HG02678 (cell line): ENCODE data around the gene MGAT5.
A peak's percentile ranks its signal among the peaks of the same experiment; 100 is the strongest.
"Not testable (repeated sequence)": the region's sequence is repeated elsewhere in the genome, so short reads cannot be mapped to it uniquely, and the experiment has no call there.

Experiments used
- ATAC-seq: cut with Tn5 transposase; IDR thresholded peaks from one replicate; pipeline ENCODE4 v1.9.1; 2021; ENCODE audit warnings: mild to moderate bottlenecking, moderate library complexity; ENCODE audit not compliant: unreplicated experiment

The MGAT5 gene

DNA sequence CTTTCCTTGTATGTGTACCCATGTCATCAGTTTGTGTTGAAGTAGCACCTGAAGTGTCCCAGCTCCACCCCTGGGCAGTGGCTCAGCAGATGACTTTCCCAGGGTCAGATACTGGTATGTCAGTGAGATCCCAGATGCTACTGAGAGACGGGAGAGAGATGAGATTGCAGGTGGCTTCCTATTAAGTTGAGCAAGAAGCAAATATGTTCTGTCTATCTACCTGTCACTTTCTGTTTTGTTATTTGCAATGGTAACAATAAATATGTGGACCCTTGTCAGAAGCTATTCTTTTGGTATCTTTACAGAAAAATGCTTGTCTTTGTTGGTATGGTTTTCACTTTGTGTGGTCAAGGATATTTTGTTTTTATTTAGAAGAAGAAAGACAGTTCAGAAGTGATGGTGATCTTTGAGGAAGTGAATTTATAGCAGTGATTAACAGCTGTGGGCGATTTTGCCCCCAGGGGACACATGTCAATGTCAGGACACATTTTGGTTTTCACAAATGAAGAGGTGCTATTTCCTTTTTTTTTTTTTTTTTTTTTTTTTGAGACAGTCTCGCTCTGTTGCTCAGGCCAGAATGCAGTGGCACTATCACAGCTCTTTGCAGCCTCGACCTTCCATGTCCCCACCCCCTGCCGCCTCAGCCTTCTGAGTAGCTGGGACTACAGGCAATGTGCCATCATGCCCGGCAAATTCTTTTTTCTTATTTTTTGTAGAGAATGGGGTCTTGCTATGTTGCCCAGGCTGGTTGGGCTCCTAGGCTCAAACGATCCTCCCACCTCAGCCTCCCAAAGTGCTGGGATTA, 21.4 kb downstream of the MGAT5 start:
- ATAC-seq = peak; percentile 74

DNA sequence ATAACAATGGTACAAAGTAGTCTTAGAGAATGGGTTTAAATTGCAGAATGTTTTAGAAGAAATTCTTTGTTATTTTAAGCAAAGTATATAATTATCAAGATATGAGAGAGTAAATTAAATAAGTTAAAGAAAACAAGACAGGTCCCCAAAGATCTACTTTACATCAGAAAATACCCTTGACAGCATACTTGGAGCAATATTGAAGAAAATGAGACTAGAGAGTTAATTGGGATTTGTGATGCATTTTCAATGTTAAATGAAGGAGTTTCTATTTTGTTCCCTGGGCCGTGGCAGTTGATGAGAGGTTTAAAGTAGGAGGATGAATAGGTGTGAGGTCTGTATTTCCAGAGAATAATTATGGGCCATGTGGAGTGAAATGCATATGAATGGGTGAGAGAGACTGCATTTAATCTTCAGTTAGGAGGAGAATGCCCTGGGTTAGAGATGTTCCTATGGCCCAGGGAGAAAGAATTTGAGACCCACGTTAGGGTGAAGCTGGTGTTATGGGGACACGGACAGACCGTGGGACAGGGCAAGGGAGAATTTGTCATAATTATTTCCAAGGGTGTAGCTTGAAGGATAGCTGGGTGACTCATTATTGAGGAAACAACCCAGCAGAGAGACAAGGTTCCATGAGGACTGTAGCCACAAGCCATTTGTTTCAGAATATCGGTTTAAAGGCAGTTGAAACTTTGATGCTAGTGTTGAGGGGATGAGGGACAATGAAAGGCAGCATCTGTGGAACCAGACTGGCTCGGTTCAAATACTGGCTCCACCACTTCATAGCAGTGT, 22.7 kb downstream of the MGAT5 start:
- ATAC-seq = no peak

DNA sequence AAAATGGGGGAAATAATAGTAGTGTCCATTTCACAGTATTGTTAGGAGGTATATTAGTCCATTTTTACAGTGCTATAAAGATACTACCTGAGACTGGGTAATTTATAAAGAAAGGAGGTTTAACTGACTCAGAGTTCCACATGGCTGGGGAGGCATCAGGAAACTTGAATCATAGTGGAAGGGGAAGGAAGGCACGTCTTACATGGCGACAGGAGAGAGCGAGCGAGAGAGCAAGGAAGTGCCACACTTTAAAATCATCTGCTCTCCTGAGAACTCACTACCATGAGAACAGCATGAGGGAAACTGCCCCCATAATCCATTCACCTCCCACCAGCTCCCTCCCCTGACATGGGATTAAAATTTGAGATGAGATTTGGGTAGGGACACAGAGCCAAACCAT, 23.4 kb downstream of the MGAT5 start:
- ATAC-seq = no peak

DNA sequence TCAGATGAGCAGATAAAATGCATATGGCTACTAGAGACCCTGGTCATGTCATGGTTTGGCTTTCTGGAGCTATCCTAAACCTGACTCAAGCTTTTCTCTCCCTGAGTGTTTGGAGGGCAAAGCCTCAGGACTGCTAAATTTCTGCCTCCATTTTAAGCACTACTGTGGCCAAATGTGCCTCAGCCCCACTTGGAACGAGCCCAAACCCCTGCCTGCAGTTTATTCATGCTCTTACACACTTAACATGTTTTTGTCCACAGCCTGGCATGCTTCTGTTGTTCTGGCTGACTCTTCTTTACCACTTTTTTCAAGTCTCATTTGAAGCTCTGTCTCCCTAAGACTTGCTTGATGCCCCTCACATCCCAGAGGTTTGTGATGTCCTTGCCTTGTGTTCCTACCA, 24.7 kb downstream of the MGAT5 start:
- no peak for ATAC-seq

DNA sequence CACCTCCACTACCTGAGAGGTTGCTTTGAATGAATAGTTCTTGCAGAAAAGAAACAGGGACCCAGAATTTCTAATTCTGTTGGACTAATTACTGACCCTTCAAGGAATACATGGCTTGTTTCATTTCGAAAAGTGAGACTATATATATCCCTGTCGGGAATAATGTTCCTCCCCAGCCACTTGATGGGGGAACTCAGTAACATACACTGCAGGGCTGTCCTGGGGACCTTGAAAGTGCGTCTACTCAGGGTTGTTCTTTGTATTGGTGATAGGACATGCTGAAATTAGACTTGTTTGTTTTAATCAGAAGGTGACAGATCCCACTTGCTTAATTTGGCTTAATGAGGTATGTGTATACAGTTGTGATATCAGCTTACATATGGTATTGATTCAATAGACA, 25.5 kb downstream of the MGAT5 start:
- no peak for ATAC-seq

DNA sequence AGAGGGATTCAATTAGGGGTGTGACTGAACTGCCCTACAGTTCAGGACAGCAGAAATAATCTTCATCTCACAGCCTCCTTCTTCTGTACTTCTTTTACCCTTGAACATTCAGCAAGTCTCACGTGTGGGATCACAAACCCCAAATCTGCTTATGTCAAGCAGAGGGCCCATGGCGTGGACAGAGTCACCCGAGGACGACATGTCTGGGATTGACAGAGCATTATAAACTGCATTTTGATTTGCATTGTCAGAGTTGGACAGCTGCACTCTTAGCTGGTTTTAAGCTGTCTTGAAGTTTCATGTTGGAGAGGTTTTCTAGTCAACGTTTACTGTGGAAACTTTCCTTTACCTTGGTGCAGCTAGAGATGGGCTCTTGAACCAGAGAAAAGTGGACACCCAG, 26.4 kb downstream of the MGAT5 start:
- ATAC-seq = no peak

DNA sequence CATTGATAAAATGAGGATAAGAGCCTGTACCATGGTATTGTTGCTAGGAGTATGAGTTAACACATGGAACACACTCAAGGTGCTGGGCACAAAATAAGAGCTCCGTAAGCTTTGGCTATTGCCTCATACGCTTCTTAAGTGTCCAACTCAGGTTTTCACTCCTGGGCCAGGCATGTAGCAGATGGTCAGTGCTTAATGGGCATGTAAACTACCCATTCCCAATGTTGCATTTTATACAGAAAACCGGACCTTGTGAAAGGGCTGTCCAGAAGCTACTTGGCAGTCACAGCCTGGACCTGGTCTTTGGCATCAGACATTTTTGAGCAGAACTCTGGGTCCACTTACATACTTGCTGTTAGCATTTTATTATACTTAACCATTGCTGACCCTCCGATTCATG, 26.9 kb downstream of the MGAT5 start:
- no peak for ATAC-seq

DNA sequence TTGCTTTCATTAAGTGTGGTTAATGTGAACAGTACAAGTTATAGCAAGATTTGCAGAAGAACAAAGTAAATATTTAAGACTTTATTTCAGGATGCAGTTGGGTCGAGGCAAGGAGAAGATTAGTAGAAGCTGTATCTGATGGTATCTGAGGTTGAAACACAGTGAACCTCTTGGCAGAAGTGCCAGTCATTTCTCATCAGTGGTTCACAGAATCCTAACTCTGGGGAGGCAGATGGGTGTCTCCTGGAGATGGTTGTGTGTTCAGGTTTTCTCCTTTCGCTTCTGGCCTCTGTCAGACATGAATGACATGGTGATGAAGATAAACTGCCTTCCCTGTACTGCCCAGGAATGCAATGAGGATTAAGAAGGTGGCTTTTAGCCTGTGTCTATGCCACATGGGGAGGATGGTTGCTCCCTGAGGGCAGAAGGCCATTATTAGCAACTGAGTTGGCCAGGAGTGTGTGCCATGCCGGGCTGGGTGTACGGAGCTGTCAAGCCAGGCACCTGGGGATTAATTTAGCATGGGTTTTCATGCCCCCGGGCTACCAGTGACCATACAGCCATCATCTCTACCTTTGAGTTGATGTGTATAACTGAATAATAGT, 28.0 kb downstream of the MGAT5 start:
- ATAC-seq = no peak

DNA sequence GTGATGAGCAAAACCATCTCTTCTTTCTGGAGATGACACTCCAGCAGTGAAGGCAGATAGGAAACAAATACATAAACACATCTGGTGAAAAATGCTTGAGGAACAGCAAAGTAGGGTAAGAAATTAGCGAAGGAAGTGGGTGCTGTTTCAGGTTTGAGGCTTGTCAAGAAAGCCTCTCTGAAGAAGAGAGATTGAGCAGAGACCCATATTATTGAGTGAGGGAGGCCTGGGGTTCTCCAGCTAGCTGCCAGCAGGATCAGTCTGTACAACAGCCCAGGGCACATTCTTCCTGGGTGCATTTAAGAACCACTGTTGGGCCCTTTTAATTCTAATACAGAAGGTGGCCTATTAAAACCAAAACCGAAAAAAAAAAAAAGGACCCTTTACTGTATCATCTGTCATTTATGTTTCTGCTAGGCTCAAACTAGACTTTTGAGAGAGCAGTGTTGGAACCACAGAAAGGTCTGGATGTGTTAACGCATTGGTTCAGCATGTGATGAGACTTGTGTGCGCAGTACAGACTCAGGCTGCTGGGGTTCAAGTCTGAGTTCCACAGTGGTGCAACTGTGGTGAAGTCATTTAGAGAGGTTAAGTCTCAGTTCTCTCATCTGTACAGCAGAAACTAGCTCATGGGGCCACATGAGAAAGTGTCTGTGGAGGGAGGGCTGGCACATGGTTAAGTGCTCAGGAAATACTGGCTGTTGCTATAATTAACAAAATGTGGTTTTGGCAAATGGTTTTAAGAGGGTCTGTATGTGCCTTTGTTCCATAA, 28.9 kb downstream of the MGAT5 start:
- peak; percentile 88 for ATAC-seq

DNA sequence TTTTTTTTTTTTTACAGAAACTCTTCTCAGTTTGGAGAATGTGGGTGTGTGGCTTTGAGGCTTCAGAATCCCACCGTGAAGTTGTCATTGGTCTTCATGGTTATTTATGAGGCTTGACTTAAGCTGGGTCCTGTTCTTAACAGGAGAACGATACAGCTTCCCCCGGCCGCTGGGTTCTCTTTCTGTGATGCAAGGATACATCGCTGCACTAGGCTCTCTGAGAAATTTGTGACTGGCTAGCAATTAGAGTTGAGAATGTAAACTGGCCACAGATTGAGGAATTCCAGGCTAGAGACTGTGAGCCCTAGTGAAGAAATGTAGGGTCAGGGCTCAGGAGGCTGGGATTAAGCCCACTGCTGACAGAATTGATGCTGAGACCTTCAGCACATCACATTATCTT, 29.8 kb downstream of the MGAT5 start:
- no peak for ATAC-seq

DNA sequence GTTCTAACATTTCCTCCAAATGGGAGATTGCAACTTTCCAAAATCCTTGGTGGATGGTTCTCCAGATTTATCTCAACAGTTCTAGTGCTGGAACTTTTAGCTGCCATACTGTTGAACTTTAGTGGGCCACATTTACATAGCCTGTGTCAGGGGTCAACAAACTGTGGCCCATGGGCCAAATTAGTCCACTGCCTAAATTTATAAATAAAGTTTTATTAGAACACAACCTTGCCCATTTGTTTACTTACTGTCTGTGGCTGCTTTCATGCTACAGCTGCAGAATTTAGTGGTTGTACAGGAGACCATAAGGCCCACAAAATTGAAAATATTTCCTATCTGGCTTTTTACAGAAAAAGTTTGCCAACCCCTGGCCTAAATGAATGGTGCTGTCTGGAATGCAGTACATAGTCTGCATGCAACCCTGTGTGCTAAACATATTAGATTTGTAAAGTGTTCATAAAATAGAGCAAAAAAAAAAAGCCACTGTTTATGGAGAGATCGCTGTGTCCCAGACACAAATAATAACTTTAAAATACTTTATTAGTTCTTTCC, 30.3 kb downstream of the MGAT5 start:
- no peak for ATAC-seq

DNA sequence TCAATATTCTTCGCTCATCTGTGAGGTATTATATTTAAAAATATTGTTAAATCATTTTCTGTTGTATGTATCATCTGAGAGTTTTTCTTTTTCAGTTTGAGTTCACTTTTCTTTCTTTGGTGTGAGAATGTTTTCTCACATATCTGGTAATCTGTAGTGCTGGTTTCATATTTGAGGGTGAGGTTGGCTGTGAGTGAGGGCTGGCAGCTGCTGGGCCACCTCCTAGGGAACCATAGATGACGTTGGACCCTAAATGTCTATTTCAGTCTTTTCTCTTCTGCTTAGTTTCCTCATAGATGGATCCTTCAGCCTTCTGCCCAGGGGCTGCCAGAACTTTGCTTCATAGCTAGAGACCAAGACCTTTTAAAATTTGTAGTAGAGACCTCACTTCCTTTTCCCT, 33.5 kb downstream of the MGAT5 start:
- peak; percentile 44 for ATAC-seq

DNA sequence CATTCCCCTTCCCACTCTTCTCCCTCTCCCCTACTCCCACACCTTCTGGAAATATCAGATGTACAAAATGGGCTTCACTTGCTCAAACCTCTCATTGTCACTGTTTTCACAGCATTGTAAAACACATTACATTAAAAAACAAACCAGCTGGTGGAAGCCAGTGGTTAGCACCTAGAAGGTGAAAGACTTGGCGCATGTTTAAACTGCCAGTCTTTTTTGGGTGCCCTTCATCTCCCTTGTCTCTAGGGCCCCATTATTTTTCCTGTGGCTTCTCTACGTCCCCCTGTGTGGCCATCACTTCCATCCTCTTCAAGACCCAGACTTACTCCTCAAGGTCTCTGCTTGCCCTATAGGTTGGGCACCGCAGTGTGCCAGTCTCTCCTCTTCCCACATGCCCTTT, 34.9 kb downstream of the MGAT5 start:
- no peak for ATAC-seq

DNA sequence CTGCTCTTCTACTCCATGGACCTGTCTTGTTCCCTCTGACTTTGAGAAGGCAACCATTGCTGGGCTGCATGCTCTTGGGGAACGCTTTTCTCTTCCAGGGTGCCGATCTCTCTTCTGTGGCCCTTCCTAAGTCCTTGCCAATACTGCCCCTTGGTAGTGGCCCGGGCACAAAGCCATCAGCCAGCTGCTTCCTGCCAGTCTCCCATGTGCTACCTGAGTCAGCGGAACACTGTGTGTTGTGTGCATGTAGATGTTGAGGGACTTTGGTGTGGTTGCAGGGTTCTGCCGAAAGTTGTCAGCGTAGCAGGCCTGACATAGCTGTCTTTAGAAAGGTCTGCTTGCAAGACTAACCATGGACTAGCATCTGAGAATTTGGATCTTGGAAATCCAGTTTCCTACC, 35.4 kb downstream of the MGAT5 start:
- no peak for ATAC-seq

DNA sequence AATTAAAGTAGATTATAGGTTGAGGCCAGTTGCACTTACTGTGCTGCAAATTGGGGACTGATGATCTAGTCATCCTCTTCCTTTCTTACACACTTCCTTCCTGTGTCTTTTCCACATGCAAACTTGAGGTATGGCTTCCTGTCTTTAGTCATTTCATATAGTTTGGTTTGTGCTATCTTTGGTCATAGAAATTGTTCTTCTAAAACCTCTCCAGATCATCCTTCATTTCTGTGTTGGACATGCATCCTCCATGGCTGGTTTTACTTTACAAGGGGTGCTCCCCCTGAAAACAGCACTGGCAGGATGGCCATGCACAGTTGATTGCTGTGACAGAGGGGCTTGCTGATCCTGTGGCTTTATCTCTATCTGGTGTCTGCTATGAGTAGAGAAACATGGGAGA, 36.5 kb downstream of the MGAT5 start:
- peak; percentile 42 for ATAC-seq

DNA sequence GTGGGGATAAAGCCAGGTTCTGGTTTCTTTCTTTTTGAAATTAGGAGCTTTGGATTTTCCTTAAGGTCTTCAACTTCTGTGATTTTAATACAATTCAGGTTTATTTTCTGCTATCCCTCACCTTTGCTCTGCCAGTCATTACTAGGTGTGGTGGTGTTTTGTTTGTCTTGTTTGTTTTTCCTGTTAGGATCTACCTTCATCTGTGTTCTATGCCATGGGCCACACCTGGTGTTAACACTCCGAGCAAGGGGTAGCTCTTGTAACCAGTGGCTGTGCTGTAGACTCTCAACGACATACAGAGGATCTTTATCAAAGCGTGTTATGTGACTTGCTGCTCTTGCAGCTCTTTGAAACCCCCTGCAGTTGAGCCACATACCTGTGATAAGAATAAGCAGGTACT, 38.6 kb downstream of the MGAT5 start:
- no peak for ATAC-seq

DNA sequence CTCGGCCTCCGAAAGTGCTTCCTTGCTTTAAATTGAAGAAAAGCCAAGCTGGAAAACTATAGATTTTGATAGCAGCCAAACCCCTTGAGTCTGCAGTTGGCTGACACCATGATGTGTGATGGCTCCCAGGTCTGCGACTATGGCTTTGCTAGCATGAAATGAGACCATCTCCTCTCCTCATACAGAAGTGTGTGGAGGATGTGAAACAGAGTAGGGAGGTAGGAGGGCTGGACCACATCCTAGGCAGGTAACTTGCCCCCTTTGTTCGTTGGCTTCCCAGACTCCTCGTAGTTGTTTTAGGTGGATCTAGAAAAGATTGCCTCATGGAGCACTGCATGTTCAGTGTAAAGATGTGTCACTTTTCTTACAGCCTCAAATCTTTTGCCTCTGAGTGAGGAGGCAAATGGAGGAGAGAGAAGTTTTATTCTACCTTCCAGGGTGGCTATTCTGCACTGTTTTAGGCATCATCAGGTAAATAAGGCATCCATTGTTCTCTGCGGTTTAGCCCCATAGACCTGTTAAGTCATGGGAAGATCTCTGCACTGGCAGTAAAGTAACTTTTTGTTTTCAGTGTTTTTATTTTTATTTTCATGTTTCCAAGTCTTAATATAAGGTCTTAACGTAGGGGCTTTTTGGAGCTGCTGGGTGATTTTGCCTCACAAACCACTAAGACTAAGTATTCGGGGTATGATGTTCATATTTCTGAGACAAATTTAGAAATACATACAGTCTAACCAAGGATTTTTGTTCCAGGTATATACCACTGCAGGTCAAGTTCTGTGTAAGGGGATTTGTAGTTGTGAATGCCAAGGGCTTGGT, 40.1 kb downstream of the MGAT5 start:
- no peak for ATAC-seq

DNA sequence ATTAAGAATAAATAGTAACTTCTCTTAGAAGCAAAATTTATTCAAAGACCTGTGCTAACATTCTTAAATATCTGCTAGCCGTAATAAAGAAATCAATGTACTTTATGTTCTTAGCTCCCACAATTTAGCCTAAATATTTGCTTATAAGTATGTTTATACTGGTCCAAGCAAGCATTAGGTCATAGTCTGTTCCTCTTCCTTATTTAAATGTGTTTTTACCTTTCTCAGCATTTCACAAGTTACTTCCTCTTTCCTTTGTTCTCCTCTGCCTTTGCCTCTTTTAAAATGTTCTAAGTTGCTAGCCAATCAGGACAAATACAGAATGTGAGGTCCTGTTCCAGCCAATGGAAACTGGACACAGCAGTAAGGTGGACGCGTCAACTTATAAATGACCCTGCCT, 40.7 kb downstream of the MGAT5 start:
- not testable (repeated sequence) for ATAC-seq

DNA sequence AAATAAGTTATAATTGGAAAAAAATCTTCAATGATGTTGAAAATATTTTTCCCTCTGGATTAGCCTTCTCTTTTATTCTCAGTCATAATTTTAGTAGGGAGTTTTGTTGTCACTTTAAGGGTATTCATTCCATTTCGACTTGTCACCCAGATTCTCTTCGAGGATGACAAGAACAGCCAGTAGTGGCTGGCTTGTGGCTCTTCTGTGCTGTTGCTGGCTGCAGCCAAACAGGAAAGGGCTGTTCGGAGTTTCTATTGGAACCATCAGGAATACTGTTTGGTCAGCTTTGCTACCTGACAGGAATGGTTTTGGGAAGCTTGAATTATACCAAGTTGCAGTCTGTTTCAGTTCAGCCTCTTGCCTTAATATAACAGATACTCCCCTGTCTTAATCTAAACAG, 41.6 kb downstream of the MGAT5 start:
- no peak for ATAC-seq

DNA sequence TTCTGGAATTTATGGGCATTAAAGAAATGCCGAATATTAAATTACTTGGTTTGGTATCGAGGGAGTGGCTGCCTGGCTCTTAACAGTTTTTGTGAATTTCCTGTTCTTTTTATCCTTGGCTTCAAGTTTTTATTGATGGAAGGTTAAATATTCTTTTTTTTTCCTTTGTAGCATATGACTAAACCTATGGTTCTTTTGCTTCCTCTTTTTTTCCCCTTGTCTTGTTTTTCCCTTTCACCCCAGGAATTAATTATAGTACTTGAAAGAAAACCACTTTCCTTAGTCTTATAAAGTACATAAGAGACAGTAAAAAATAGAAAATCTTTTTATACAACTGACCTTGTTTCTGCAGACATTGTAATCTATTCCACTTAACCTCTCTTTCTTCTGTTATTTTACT, 42.4 kb downstream of the MGAT5 start:
- ATAC-seq = no peak
